ENCODE data around the gene ALG13.

The ALG13 gene

DNA sequence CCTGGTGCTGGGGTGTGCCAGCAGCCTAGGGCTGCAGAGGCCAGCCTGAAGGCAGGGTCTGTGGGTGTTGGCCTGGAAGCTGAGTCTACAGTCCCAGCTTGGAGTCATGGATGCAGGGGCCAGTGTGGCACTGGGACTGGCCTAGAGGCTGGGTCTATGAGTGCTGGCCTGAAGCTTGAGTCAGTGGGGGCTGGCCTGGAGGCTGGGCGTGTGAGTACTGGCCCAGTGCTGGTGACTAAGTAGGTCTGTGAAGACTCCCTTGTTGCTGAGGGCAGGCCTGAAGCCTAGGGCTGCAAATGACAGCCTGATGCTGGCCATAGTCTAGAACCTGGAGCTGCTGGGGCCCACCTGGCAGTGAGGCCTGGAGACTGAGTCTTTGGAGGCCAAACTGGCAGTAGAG lies 31.3 kb upstream of the ALG13 start:
- Histone ChIP-seq H3K27me3 (replicated peaks; ENCODE audit: insufficient read depth, low read length) (no peaks in the 10 kb centered on the region), H3K4me3 (ENCODE audit: low read length) (no peak overlapping the region), H3K27ac (ENCODE audit: low read length) (no peak overlapping the region), H4K20me1 (ENCODE audit: insufficient read depth, low read length) (no peaks in the 10 kb centered on the region), H3F3A (ENCODE audit: insufficient read depth, low read length) (no peaks in the 10 kb centered on the region), H3K9me3 (replicated peaks; ENCODE audit: insufficient read depth, low read length) (no peaks in the 10 kb centered on the region), H3K4me1 (ENCODE audit: low read length) (no peaks in the 10 kb centered on the region), H3K9ac (ENCODE audit: low read length) (no peak overlapping the region), H2AFZ (ENCODE audit: low read length) (no peak overlapping the region), H3K4me2 (ENCODE audit: low read depth, low read length) (no peak overlapping the region), H3K9me2 (replicated peaks; ENCODE audit: insufficient read depth, low read length) (no peaks in the 10 kb centered on the region), H3K36me3 (replicated peaks; ENCODE audit: insufficient read depth, low read length) (no peaks in the 10 kb centered on the region), H3K79me2 (ENCODE audit: low read length) (no peaks in the 10 kb centered on the region)
- DNase-seq = no peak
- TF ChIP-seq EZH2phosphoT487 (IDR thresholded peaks at IDR 0.05; ENCODE audit: low read length) = no peak
- TF ChIP-seq, protein P1, sequence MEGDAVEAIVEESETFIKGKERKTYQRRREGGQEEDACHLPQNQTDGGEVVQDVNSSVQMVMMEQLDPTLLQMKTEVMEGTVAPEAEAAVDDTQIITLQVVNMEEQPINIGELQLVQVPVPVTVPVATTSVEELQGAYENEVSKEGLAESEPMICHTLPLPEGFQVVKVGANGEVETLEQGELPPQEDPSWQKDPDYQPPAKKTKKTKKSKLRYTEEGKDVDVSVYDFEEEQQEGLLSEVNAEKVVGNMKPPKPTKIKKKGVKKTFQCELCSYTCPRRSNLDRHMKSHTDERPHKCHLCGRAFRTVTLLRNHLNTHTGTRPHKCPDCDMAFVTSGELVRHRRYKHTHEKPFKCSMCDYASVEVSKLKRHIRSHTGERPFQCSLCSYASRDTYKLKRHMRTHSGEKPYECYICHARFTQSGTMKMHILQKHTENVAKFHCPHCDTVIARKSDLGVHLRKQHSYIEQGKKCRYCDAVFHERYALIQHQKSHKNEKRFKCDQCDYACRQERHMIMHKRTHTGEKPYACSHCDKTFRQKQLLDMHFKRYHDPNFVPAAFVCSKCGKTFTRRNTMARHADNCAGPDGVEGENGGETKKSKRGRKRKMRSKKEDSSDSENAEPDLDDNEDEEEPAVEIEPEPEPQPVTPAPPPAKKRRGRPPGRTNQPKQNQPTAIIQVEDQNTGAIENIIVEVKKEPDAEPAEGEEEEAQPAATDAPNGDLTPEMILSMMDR (IDR thresholded peaks at IDR 0.05; ENCODE audit: low read length) = no peak
- TF ChIP-seq EZH2 (optimal IDR thresholded peaks at IDR 0.05; ENCODE audit: low read depth, low read length) = no peak

DNA sequence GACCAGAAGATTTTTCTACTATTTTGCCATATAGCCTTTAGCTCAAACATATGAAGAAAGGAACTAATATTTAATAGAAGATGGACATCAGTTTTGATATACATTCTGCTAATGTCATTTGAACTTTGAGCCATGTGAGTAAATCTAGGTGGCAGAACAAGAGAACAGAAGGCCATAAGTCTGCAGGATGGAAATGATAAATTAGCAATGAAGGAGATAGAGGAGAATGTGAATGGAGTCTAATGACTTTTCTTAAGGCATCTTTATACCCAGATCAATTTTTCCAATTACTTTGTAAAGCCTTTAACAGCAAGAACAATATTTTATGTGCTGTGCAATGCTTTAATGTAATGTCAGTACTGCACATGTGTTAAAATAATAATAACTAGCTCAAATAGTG lies 30.1 kb upstream of the ALG13 start:
- Histone ChIP-seq H2AFZ (ENCODE audit: low read length) (no peak overlapping the region), H3K79me2 (ENCODE audit: low read length) (no peaks in the 10 kb centered on the region), H3F3A (ENCODE audit: insufficient read depth, low read length) (no peaks in the 10 kb centered on the region), H3K36me3 (replicated peaks; ENCODE audit: insufficient read depth, low read length) (no peaks in the 10 kb centered on the region), H3K27ac (ENCODE audit: low read length) (no peak overlapping the region), H3K9me3 (replicated peaks; ENCODE audit: insufficient read depth, low read length) (no peaks in the 10 kb centered on the region), H4K20me1 (ENCODE audit: insufficient read depth, low read length) (no peaks in the 10 kb centered on the region), H3K27me3 (replicated peaks; ENCODE audit: insufficient read depth, low read length) (no peaks in the 10 kb centered on the region), H3K9me2 (replicated peaks; ENCODE audit: insufficient read depth, low read length) (no peaks in the 10 kb centered on the region), H3K4me3 (ENCODE audit: low read length) (no peak overlapping the region), H3K4me2 (ENCODE audit: low read depth, low read length) (no peak overlapping the region), H3K9ac (ENCODE audit: low read length) (no peak overlapping the region), H3K4me1 (ENCODE audit: low read length) (no peaks in the 10 kb centered on the region)
- TF ChIP-seq EZH2 (optimal IDR thresholded peaks at IDR 0.05; ENCODE audit: low read depth, low read length) (no peak), EZH2phosphoT487 (IDR thresholded peaks at IDR 0.05; ENCODE audit: low read length) (no peak)
- TF ChIP-seq, protein P1 (IDR thresholded peaks at IDR 0.05; ENCODE audit: low read length) = no peak
- no peak for DNase-seq

DNA sequence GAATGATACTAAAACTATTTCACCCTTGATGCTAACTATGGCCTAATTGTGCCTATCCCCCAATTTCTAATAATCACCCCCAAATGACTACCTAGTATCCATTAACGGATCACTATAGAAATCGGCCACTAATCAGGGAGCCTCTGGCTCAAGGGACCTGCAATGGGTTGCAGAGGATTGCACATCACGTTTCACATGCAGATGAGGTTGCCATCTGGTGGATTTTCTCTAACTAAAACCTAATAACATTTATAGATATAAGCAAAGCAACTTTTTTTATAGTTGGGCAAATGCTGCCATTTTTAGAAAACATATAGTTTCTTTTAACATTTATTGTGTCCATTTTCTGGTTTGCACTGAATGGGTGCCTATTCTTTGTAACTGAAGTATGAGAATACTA lies 28.3 kb upstream of the ALG13 start:
- no peaks in the 10 kb centered on the region for H3F3A ChIP-seq (ENCODE audit: insufficient read depth, low read length)
- no peak overlapping the region for H2AFZ ChIP-seq (ENCODE audit: low read length)
- H3K9me2 ChIP-seq (replicated peaks; ENCODE audit: insufficient read depth, low read length) = no peaks in the 10 kb centered on the region
- no peaks in the 10 kb centered on the region for H3K27me3 ChIP-seq (replicated peaks; ENCODE audit: insufficient read depth, low read length)
- TF ChIP-seq EZH2 (optimal IDR thresholded peaks at IDR 0.05; ENCODE audit: low read depth, low read length) (no peak), EZH2phosphoT487 (IDR thresholded peaks at IDR 0.05; ENCODE audit: low read length) (no peak)
- TF ChIP-seq, protein P1 (IDR thresholded peaks at IDR 0.05; ENCODE audit: low read length) = no peak
- no peaks in the 10 kb centered on the region for H4K20me1 ChIP-seq (ENCODE audit: insufficient read depth, low read length)
- no peak overlapping the region for H3K9ac ChIP-seq (ENCODE audit: low read length)
- no peaks in the 10 kb centered on the region for H3K9me3 ChIP-seq (replicated peaks; ENCODE audit: insufficient read depth, low read length)
- H3K4me2 ChIP-seq (ENCODE audit: low read depth, low read length) = no peak overlapping the region
- no peak for DNase-seq
- no peak overlapping the region for H3K27ac ChIP-seq (ENCODE audit: low read length)
- H3K4me3 ChIP-seq (ENCODE audit: low read length) = no peak overlapping the region
- H3K36me3 ChIP-seq (replicated peaks; ENCODE audit: insufficient read depth, low read length) = no peaks in the 10 kb centered on the region
- no peaks in the 10 kb centered on the region for H3K79me2 ChIP-seq (ENCODE audit: low read length)
- H3K4me1 ChIP-seq (ENCODE audit: low read length) = no peaks in the 10 kb centered on the region
